ENCODE measurements around the gene FASN. TPM values are rescaled to one million over a fixed set of nuclear protein-coding genes. Genes with fewer than 3 reads are reported as not detected.

FASN gene
- total RNA-seq, 1 experiment from 2014 or later, result 956 TPM

DNA sequence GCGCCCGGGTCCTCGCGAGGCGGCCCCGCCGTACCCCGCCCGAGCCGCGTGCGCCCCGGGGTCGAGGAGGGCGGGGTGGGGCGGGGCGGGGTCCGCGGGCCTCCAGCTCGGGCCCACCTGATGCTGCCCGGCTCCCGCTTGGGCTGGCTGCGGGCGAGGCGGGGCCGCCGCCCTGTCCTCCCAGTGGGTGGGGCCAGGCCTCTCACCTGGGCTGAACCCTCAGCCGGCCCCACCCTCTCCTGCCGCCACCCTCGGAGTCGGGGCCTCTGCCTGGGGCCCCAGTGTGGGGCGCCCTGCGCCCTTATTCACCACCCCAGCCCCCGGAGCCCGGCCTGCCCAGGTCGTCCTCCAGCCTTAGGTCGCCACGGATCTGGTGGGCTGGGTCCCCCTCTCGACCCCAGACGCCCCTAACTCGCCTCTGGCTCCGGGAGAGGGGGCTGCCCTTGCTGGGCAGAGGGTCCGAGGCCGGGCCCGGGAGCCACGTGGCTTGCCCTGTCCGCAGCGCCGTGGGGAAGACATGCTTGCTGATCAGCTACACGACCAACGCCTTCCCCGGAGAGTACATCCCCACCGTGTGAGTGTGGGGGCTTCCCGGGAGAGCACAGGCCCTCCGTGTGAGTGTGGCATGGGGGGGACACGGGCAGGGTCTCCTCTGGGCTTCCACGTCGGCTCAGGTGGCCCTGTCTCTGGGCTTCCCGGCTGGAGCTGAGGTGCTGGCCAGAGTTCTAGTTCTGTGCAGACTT, 66.0 kb downstream of the FASN start:
- no peaks in the 10 kb centered on the region for H3K9me3 ChIP-seq (ENCODE audit: control insufficient read depth, insufficient read depth, low read depth, low read length)
- ChIA-PET CTCF (no interaction called here), POLR2A (no interaction called here)
- ATAC-seq, result peak; percentile 72
- no TSS peak for BruUV-seq (replicated peaks)
- no peaks in the 10 kb centered on the region for H3K27me3 ChIP-seq (ENCODE audit: control insufficient read depth, insufficient read depth, low read length)
- DNase-seq (ENCODE audit: low read depth, low spot score), result no peak
- in situ Hi-C loops (cut with HindIII; ENCODE audit: low pct_unique_long_range_greater_than_20kb, low sequenced_read_pairs), result no loop called here
- H3K4me1 ChIP-seq (ENCODE audit: control insufficient read depth, insufficient read depth, low read length), result peaks cover 21% of the 10 kb centered on the region
- H3K36me3 ChIP-seq (ENCODE audit: control insufficient read depth, insufficient read depth, low read length), result peaks cover 2% of the 10 kb centered on the region; the same call in 1 of the 2 replicates
- peak overlapping the region; percentile 63 to 64 for H3K4me3 ChIP-seq (ENCODE audit: low read depth in 2 of 2, low read length in 2 of 2)
- TF ChIP-seq POLR2AphosphoS5 (IDR thresholded peaks at IDR 0.05; ENCODE audit: low read depth, low read length) (no peak), TCF7L2 (IDR thresholded peaks at IDR 0.05; ENCODE audit: low read depth, low read length) (no peak), SIN3A (IDR thresholded peaks at IDR 0.05; ENCODE audit: borderline replicate concordance, insufficient read depth, low read depth, low read length) (no peak), CTCF (IDR thresholded peaks at IDR 0.05) (no peak)
- TF ChIP-seq, protein P1, sequence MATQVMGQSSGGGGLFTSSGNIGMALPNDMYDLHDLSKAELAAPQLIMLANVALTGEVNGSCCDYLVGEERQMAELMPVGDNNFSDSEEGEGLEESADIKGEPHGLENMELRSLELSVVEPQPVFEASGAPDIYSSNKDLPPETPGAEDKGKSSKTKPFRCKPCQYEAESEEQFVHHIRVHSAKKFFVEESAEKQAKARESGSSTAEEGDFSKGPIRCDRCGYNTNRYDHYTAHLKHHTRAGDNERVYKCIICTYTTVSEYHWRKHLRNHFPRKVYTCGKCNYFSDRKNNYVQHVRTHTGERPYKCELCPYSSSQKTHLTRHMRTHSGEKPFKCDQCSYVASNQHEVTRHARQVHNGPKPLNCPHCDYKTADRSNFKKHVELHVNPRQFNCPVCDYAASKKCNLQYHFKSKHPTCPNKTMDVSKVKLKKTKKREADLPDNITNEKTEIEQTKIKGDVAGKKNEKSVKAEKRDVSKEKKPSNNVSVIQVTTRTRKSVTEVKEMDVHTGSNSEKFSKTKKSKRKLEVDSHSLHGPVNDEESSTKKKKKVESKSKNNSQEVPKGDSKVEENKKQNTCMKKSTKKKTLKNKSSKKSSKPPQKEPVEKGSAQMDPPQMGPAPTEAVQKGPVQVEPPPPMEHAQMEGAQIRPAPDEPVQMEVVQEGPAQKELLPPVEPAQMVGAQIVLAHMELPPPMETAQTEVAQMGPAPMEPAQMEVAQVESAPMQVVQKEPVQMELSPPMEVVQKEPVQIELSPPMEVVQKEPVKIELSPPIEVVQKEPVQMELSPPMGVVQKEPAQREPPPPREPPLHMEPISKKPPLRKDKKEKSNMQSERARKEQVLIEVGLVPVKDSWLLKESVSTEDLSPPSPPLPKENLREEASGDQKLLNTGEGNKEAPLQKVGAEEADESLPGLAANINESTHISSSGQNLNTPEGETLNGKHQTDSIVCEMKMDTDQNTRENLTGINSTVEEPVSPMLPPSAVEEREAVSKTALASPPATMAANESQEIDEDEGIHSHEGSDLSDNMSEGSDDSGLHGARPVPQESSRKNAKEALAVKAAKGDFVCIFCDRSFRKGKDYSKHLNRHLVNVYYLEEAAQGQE (IDR thresholded peaks at IDR 0.05; ENCODE audit: insufficient read depth in 1 of 2, low read depth in 2 of 2, low read length in 1 of 2), result no peak
- intact Hi-C loops (cut with micrococcal nuclease; ENCODE audit: unreplicated experiment), result no loop called here
- peak overlapping the region; percentile 77 for H3K27ac ChIP-seq (ENCODE audit: low read length)

GRCh38 chr17:82031303-82031884, 66.6 kb downstream of the FASN start, which contains the start of gene RAC3:
Gene RAC3, plus strand, starts transcription at chr17:82031678. Its CDS starts 84 bp downstream, at chr17:82031762.
- DNase-seq (ENCODE audit: low read depth, low spot score) (no peak), ATAC-seq (peak; percentile 74)
- peaks cover 18% of the 10 kb centered on the region for H3K4me1 ChIP-seq (ENCODE audit: control insufficient read depth, insufficient read depth, low read length)
- H3K27me3 ChIP-seq (ENCODE audit: control insufficient read depth, insufficient read depth, low read length), result no peaks in the 10 kb centered on the region
- H3K27ac ChIP-seq (ENCODE audit: low read length), result peak within 1 kb of the TSS; percentile 79
- TF ChIP-seq SIN3A (IDR thresholded peaks at IDR 0.05; ENCODE audit: borderline replicate concordance, insufficient read depth, low read depth, low read length) (peak; percentile 91; the same call in 1 of the 2 replicates), POLR2AphosphoS5 (IDR thresholded peaks at IDR 0.05; ENCODE audit: low read depth, low read length) (no peak; the same call in 1 of the 2 replicates), CTCF (IDR thresholded peaks at IDR 0.05) (no peak), TCF7L2 (IDR thresholded peaks at IDR 0.05; ENCODE audit: low read depth, low read length) (no peak)
- TF ChIP-seq, protein P1 (IDR thresholded peaks at IDR 0.05; ENCODE audit: insufficient read depth in 1 of 2, low read depth in 2 of 2, low read length in 1 of 2), result no peak
- peaks cover 2% of the 10 kb centered on the region; the same call in 1 of the 2 replicates for H3K36me3 ChIP-seq (ENCODE audit: control insufficient read depth, insufficient read depth, low read length)
- intact Hi-C loops (cut with micrococcal nuclease; ENCODE audit: unreplicated experiment), result no loop called here
- in situ Hi-C loops (cut with HindIII; ENCODE audit: low pct_unique_long_range_greater_than_20kb, low sequenced_read_pairs), result no loop called here
- peak within 1 kb of the TSS; percentile 63 to 64 for H3K4me3 ChIP-seq (ENCODE audit: low read depth in 2 of 2, low read length in 2 of 2)
- BruUV-seq (replicated peaks), result no TSS peak
- CTCF ChIA-PET, result no interaction called here
- H3K9me3 ChIP-seq (ENCODE audit: control insufficient read depth, insufficient read depth, low read depth, low read length), result no peaks in the 10 kb centered on the region
- POLR2A ChIA-PET, result no interaction called here

All from Panc1 (cell line).